Measurements from ENCODE around the gene CNTNAP2. TPM values are rescaled to one million over a fixed set of nuclear protein-coding genes. Genes with fewer than 3 reads are reported as not detected.
A peak's percentile ranks its signal among the peaks of the same experiment; 100 is the strongest.

CNTNAP2 gene
- total and polyA plus RNA-seq, 2 of the 8 experiments (the other 6 are each of a cell fraction or from before 2014, with no cell fraction given), result 27.9 to 71.0 TPM

- Histone ChIP-seq H3K27ac (ENCODE audit: low read depth, low read length) (no peak overlapping the region), H2BK5ac (ENCODE audit: low read depth, low read length) (no peak overlapping the region), H3K9ac (replicated peaks in 1 of 4; ENCODE audit: extremely low read depth in 1 of 4, low read depth in 3 of 4, low read length in 3 of 4) (no peak overlapping the region), H2BK20ac (ENCODE audit: low read length) (no peak overlapping the region), H4K91ac (replicated peaks; ENCODE audit: insufficient read length, low read length) (no peak overlapping the region), H3K79me1 (ENCODE audit: low read depth, low read length) (no peaks in the 10 kb centered on the region), H3K23ac (ENCODE audit: insufficient read length) (no peak overlapping the region), H4K8ac (ENCODE audit: extremely low read depth, insufficient read depth, low read length) (no peak overlapping the region), H4K5ac (ENCODE audit: insufficient read length, low read depth, low read length) (no peak overlapping the region), H2BK120ac (replicated peaks; ENCODE audit: low read depth, low read length) (no peak overlapping the region), H2AFZ (ENCODE audit: low read length) (no peak overlapping the region), H3K27me3 (replicated peaks in 1 of 4; ENCODE audit: control insufficient read depth in 3 of 4, extremely low read depth in 1 of 4, insufficient read depth in 3 of 4, low read length in 3 of 4) (peaks cover 0 to 1% (median 0%) of the 10 kb centered on the region in 4 experiments; a peak in 1 of 7 replicates), H3K36me3 (ENCODE audit: control insufficient read depth in 2 of 4, insufficient read depth in 4 of 4, low read length in 3 of 4) (no peaks in the 10 kb centered on the region), H3K9me3 (ENCODE audit: insufficient read depth in 2 of 2, low read depth in 1 of 2, low read length in 1 of 2) (no peaks in the 10 kb centered on the region), H3K79me2 (ENCODE audit: control insufficient read depth in 1 of 2, insufficient read depth in 2 of 2, low read length in 2 of 2) (no peaks in the 10 kb centered on the region), H3K4me1 (replicated peaks in 1 of 4; ENCODE audit: control insufficient read depth in 3 of 4, insufficient read depth in 4 of 4, low read length in 3 of 4) (peaks cover 0 to 11% (median 0%) of the 10 kb centered on the region in 4 experiments; a peak in 2 of 7 replicates), H3K56ac (replicated peaks; ENCODE audit: insufficient read length, low read depth, low read length) (no peak overlapping the region), H3K4me3 (ENCODE audit: extremely low read depth in 1 of 4, insufficient read depth in 2 of 4, low read depth in 3 of 4, low read length in 4 of 4) (no peak overlapping the region), H4K20me1 (replicated peaks in 1 of 2; ENCODE audit: control insufficient read depth in 1 of 2, insufficient read depth in 2 of 2, low read length in 2 of 2) (no peaks in the 10 kb centered on the region), H3K23me2 (ENCODE audit: low read depth, low read length) (no peaks in the 10 kb centered on the region), H3K18ac (ENCODE audit: extremely low read depth, low read length) (no peak overlapping the region), H2BK12ac (ENCODE audit: low read depth, low read length) (0 out of 2 replicates have a peak overlapping the region, but pooled peaks have one; percentile 4), H3K14ac (ENCODE audit: insufficient read length) (no peak overlapping the region), H2BK15ac (ENCODE audit: low read length) (no peak overlapping the region), H3K4me2 (ENCODE audit: insufficient read depth in 1 of 2, low read depth in 2 of 2, low read length in 2 of 2) (peak overlapping the region; percentile 36 to 52; a peak in 1 of 4 replicates), H3K4ac (replicated peaks; ENCODE audit: insufficient read length, low read depth, low read length) (no peak overlapping the region), H2AK5ac (ENCODE audit: low read depth, low read length) (no peak overlapping the region)
- WGBS, 2 experiments (ENCODE audit: extremely low coverage in 1 of 2, insufficient coverage in 1 of 2, insufficient read length in 1 of 2, insufficient replicate concordance in 2 of 2, low coverage in 1 of 2, low lambda C conversion rate in 2 of 2, missing lambda C conversion rate in 1 of 2), result 91% methylated on average over 2 of the region's 2 CpGs; no CpG with 5 or more reads in 1 of the 2 experiments
- ChIA-PET CTCF (ENCODE audit: partially characterized antibody) (interaction anchor here (0.6 to 0.7 kb wide), 2 partner anchors 26 to 202 kb away, joined by 3 read pairs; no protein-coding TSS in a partner anchor), POLR2A (ENCODE audit: partially characterized antibody) (no interaction called here)
- DNase-seq (ENCODE audit: low read depth in 1 of 2, low spot score in 2 of 2) (no peak), FAIRE-seq (no peak)
- no peak for TF ChIP-seq USF2 (IDR thresholded peaks at IDR 0.05; ENCODE audit: low read length)
- no peak for TF ChIP-seq ATF3 (IDR thresholded peaks at IDR 0.05; ENCODE audit: insufficient read depth, low read depth, low read length)
- TF ChIP-seq SP4 (IDR thresholded peaks at IDR 0.05; ENCODE audit: low read length), result no peak
- no peak for TF ChIP-seq TBP (IDR thresholded peaks at IDR 0.05; ENCODE audit: low read depth, low read length)
- no peak for TF ChIP-seq FOSL1 (IDR thresholded peaks at IDR 0.05; ENCODE audit: insufficient read depth, low read depth, low read length)
- TF ChIP-seq ATF2 (IDR thresholded peaks at IDR 0.05; ENCODE audit: low read length), result no peak
- TF ChIP-seq KDM5A (IDR thresholded peaks at IDR 0.05; ENCODE audit: low read length), result no peak
- TF ChIP-seq NRF1 (IDR thresholded peaks at IDR 0.05; ENCODE audit: low read depth, low read length), result no peak
These were observed 759.4 kb downstream of the CNTNAP2 start for GRCh38 chr7:146875981-146876380.
